ENCODE measurements around the gene PLCB1. TPM values are rescaled to one million over a fixed set of nuclear protein-coding genes. Genes with fewer than 3 reads are reported as not detected.
A peak's percentile ranks its signal among the peaks of the same experiment; 100 is the strongest.

The PLCB1 gene
- total and polyA plus RNA-seq, 2 experiments from 2014 or later, result 8.0 to 17.6 TPM

- no peaks in the 10 kb centered on the region for H3K36me3 ChIP-seq
- no peak overlapping the region for H3K4me3 ChIP-seq
- H3K27me3 ChIP-seq, result no peaks in the 10 kb centered on the region
- no peaks in the 10 kb centered on the region for H3K4me1 ChIP-seq (ENCODE audit: low read depth)
- no peak overlapping the region for H3K27ac ChIP-seq
- TF ChIP-seq CTCF (IDR thresholded peaks at IDR 0.05; ENCODE audit: low read depth, low read length), result no peak
- DNase-seq (ENCODE audit: low read depth in 1 of 2, low spot score in 1 of 2), result no peak
- no peaks in the 10 kb centered on the region for H3K9me3 ChIP-seq (ENCODE audit: low read depth)
These were observed 152.8 kb downstream of the PLCB1 start for GRCh38 chr20:8284902-8285301.

- no peak for TF ChIP-seq CTCF (IDR thresholded peaks at IDR 0.05; ENCODE audit: low read depth, low read length)
- H3K27me3 ChIP-seq, result no peaks in the 10 kb centered on the region
These were observed 155.3 kb downstream of the PLCB1 start for GRCh38 chr20:8287340-8287739.

GRCh38 chr20:8291200-8291599 is 159.1 kb downstream of the PLCB1 start:
- no peak for TF ChIP-seq CTCF (IDR thresholded peaks at IDR 0.05; ENCODE audit: low read depth, low read length)

More at GRCh38 chr20:8287340-8287739, 155.3 kb downstream of the PLCB1 start:
- no peak for DNase-seq (ENCODE audit: low read depth in 1 of 2, low spot score in 1 of 2)
- Histone ChIP-seq H3K9me3 (ENCODE audit: low read depth) (no peaks in the 10 kb centered on the region), H3K36me3 (no peaks in the 10 kb centered on the region), H3K4me3 (no peak overlapping the region), H3K27ac (no peak overlapping the region), H3K4me1 (ENCODE audit: low read depth) (no peaks in the 10 kb centered on the region)

GRCh38 chr20:8291873-8292272 is 159.8 kb downstream of the PLCB1 start:
- Histone ChIP-seq H3K27me3 (no peaks in the 10 kb centered on the region), H3K9me3 (ENCODE audit: low read depth) (no peaks in the 10 kb centered on the region), H3K4me3 (no peak overlapping the region), H3K36me3 (no peaks in the 10 kb centered on the region), H3K4me1 (ENCODE audit: low read depth) (no peaks in the 10 kb centered on the region), H3K27ac (no peak overlapping the region)
- peak in 1 of 2 donors; percentile 30 for DNase-seq (ENCODE audit: low read depth in 1 of 2, low spot score in 1 of 2)
- TF ChIP-seq CTCF (IDR thresholded peaks at IDR 0.05; ENCODE audit: low read depth, low read length), result no peak

More at GRCh38 chr20:8291200-8291599, 159.1 kb downstream of the PLCB1 start:
- no peaks in the 10 kb centered on the region for H3K4me1 ChIP-seq (ENCODE audit: low read depth)
- H3K9me3 ChIP-seq (ENCODE audit: low read depth), result no peaks in the 10 kb centered on the region
- H3K27me3 ChIP-seq, result no peaks in the 10 kb centered on the region
- no peak overlapping the region for H3K27ac ChIP-seq
- no peak for DNase-seq (ENCODE audit: low read depth in 1 of 2, low spot score in 1 of 2)
- H3K4me3 ChIP-seq, result no peak overlapping the region
- no peaks in the 10 kb centered on the region for H3K36me3 ChIP-seq

- no peak for DNase-seq (ENCODE audit: low read depth in 1 of 2, low spot score in 1 of 2)
- Histone ChIP-seq H3K27ac (no peak overlapping the region), H3K4me3 (no peak overlapping the region), H3K27me3 (no peaks in the 10 kb centered on the region), H3K9me3 (ENCODE audit: low read depth) (no peaks in the 10 kb centered on the region), H3K36me3 (no peaks in the 10 kb centered on the region), H3K4me1 (ENCODE audit: low read depth) (no peaks in the 10 kb centered on the region)
- TF ChIP-seq CTCF (IDR thresholded peaks at IDR 0.05; ENCODE audit: low read depth, low read length), result no peak
These were observed 160.7 kb downstream of the PLCB1 start for GRCh38 chr20:8292793-8293192.

GRCh38 chr20:8293750-8294149 is 161.7 kb downstream of the PLCB1 start:
- Histone ChIP-seq H3K4me3 (no peak overlapping the region), H3K27ac (no peak overlapping the region), H3K9me3 (ENCODE audit: low read depth) (no peaks in the 10 kb centered on the region), H3K36me3 (no peaks in the 10 kb centered on the region), H3K4me1 (ENCODE audit: low read depth) (no peaks in the 10 kb centered on the region), H3K27me3 (no peaks in the 10 kb centered on the region)
- no peak for TF ChIP-seq CTCF (IDR thresholded peaks at IDR 0.05; ENCODE audit: low read depth, low read length)
- DNase-seq (ENCODE audit: low read depth in 1 of 2, low spot score in 1 of 2), result no peak
